Osteocyte (in vitro differentiated cells): ENCODE results near the gene IGSF21. TPM values are rescaled to one million over a fixed set of nuclear protein-coding genes. Genes with fewer than 3 reads are reported as not detected.

ENCODE experiments used
- DNase-seq: peaks from one replicate; pipeline ENCODE4 v3.0.0; 2021; ENCODE audit warnings: mixed read lengths; ENCODE audit not compliant: unreplicated experiment; ENCODE audit errors: extremely low spot score
- H3K27ac Mint-ChIP-seq: one replicate; pipeline ENCODE4 v1.8.0; 2021; ENCODE audit warnings: mild to moderate bottlenecking, mixed read lengths; ENCODE audit not compliant: unreplicated experiment
- H3K27me3 Mint-ChIP-seq: one replicate; pipeline ENCODE4 v1.8.0; 2021; ENCODE audit warnings: mixed read lengths; ENCODE audit not compliant: unreplicated experiment
- H3K36me3 Mint-ChIP-seq: one replicate; pipeline ENCODE4 v1.8.0; 2021; ENCODE audit warnings: mixed read lengths; ENCODE audit not compliant: unreplicated experiment
- H3K4me1 Mint-ChIP-seq: one replicate; pipeline ENCODE4 v1.8.0; 2021; ENCODE audit warnings: mixed read lengths; ENCODE audit not compliant: unreplicated experiment
- H3K4me3 Mint-ChIP-seq: one replicate; pipeline ENCODE4 v1.8.0; 2021; ENCODE audit warnings: mild to moderate bottlenecking, moderate library complexity, mixed read lengths; ENCODE audit not compliant: unreplicated experiment
- H3K9me3 Mint-ChIP-seq: one replicate; pipeline ENCODE4 v1.8.0; 2021; ENCODE audit warnings: mixed read lengths; ENCODE audit not compliant: unreplicated experiment
- CTCF ChIP-seq: fragments of 200-600 bp; sonication (generic); IDR thresholded peaks from 2 replicates; pipeline ENCODE4 v1.5.0; 2021; ENCODE audit warnings: antibody characterized with exemption, mild to moderate bottlenecking, moderate library complexity
- total RNA-seq: library from RNA; stranded (reverse); gene quantifications from 2 replicates; pipeline ENCODE4 v1.2.1, GENCODE V29; 2021

IGSF21 gene
- total RNA-seq, 1 donor from 2014 or later: not detected

GRCh38 chr1:18394563-18395156, 287.1 kb downstream of the IGSF21 start:
- no peaks in the 10 kb centered on the region for H3K4me1 Mint-ChIP-seq
- no peak overlapping the region for H3K27ac Mint-ChIP-seq
- TF ChIP-seq CTCF: no peak
- H3K27me3 Mint-ChIP-seq: no peaks in the 10 kb centered on the region
- H3K4me3 Mint-ChIP-seq: no peak overlapping the region
- no peak for DNase-seq
- peaks cover 6% of the 10 kb centered on the region for H3K9me3 Mint-ChIP-seq
- H3K36me3 Mint-ChIP-seq: no peaks in the 10 kb centered on the region

GRCh38 chr1:18396247-18396980, 288.8 kb downstream of the IGSF21 start:
- peaks cover 6% of the 10 kb centered on the region for H3K9me3 Mint-ChIP-seq
- H3K4me1 Mint-ChIP-seq: no peaks in the 10 kb centered on the region
- H3K36me3 Mint-ChIP-seq: no peaks in the 10 kb centered on the region
- H3K4me3 Mint-ChIP-seq: no peak overlapping the region
- no peak overlapping the region for H3K27ac Mint-ChIP-seq
- no peaks in the 10 kb centered on the region for H3K27me3 Mint-ChIP-seq
- no peak for DNase-seq
- TF ChIP-seq CTCF: no peak

- DNase-seq: no peak
- Mint-ChIP-seq H3K27me3 (no peaks in the 10 kb centered on the region), H3K9me3 (peaks cover 6% of the 10 kb centered on the region), H3K27ac (no peak overlapping the region), H3K4me3 (no peak overlapping the region), H3K4me1 (no peaks in the 10 kb centered on the region), H3K36me3 (no peaks in the 10 kb centered on the region)
- TF ChIP-seq CTCF: no peak
These were observed 290.0 kb downstream of the IGSF21 start for GRCh38 chr1:18397641-18398040.

- Mint-ChIP-seq H3K4me1 (no peaks in the 10 kb centered on the region), H3K27me3 (no peaks in the 10 kb centered on the region), H3K9me3 (no peaks in the 10 kb centered on the region)
These were observed 291.4 kb downstream of the IGSF21 start for GRCh38 chr1:18398791-18399530.

More at GRCh38 chr1:18398791-18399530, 291.4 kb downstream of the IGSF21 start:
- DNase-seq: no peak
- TF ChIP-seq CTCF: no peak
- no peaks in the 10 kb centered on the region for H3K36me3 Mint-ChIP-seq
- H3K4me3 Mint-ChIP-seq: no peak overlapping the region
- H3K27ac Mint-ChIP-seq: no peak overlapping the region
